ENCODE results near the gene PLAGL1. TPM values are rescaled to one million over a fixed set of nuclear protein-coding genes. Genes with fewer than 3 reads are reported as not detected.
A peak's percentile ranks its signal among the peaks of the same experiment; 100 is the strongest.
"Not testable (repeated sequence)": the region's sequence is repeated elsewhere in the genome, so short reads cannot be mapped to it uniquely, and the experiment has no call there.

Gene PLAGL1
- total and polyA plus RNA-seq, 7 donors: 2.5 to 15.4 (median 3.3) TPM

DNA sequence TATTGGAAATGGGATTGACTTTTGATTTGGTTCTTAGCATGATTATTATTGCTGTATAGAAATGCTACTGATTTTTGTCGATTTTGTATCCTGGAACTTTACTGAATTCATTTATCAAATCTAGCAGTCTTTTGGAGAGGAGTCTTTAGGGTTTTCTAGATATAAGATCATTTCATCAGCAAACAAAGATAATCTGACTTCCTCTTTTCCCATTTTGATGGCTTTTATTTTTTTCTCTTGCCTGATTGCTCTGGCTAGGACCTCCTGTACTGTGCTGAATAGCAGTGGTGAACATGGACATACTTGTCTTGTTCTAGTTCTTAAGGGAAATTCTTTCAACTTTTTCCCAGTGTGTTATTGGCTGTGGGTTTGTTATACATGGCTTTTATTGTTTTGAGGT, 79.2 kb downstream of the PLAGL1 start:
- ATAC-seq (no peak), DNase-seq (no peak)
- Histone ChIP-seq H3K27me3 (ENCODE audit: insufficient read depth in 3 of 3, low read length in 2 of 3) (no peaks in the 10 kb centered on the region), H3K4me3 (no peak overlapping the region), H3K27ac (no peak overlapping the region), H3K4me1 (no peaks in the 10 kb centered on the region), H3K36me3 (ENCODE audit: insufficient read depth in 1 of 2, low read depth in 1 of 2) (no peaks in the 10 kb centered on the region), H3K9me3 (no peaks in the 10 kb centered on the region)
- WGBS, 3 donors: 93 to 97% (median 96%) methylated on average over 1 of the region's 1 CpG
- TF ChIP-seq, protein P1, sequence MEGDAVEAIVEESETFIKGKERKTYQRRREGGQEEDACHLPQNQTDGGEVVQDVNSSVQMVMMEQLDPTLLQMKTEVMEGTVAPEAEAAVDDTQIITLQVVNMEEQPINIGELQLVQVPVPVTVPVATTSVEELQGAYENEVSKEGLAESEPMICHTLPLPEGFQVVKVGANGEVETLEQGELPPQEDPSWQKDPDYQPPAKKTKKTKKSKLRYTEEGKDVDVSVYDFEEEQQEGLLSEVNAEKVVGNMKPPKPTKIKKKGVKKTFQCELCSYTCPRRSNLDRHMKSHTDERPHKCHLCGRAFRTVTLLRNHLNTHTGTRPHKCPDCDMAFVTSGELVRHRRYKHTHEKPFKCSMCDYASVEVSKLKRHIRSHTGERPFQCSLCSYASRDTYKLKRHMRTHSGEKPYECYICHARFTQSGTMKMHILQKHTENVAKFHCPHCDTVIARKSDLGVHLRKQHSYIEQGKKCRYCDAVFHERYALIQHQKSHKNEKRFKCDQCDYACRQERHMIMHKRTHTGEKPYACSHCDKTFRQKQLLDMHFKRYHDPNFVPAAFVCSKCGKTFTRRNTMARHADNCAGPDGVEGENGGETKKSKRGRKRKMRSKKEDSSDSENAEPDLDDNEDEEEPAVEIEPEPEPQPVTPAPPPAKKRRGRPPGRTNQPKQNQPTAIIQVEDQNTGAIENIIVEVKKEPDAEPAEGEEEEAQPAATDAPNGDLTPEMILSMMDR (IDR thresholded peaks at IDR 0.05): no peak
- intact Hi-C loops (cut with DNase I): no loop called here

DNA sequence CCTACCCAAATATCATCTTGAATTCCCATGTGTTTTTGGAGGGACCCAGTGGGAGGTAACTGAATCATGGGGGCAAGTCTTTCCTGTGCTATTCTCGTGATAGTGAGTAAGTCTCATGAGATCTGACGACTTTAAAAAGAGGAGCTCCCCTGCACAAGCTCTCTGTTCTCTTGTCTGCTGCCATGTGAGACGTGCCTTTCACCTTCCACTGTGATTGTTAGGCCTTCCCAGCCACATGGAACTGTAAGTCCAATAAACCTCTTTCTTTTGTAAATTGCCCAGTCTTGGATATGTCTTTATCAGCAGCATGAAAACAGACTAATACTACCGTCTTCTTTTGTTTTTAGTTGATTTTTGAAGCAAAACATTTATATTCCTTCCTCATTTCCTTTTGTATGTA, 91.0 kb downstream of the PLAGL1 start:
- H3K9me3 ChIP-seq; H3K27ac ChIP-seq; DNase-seq; H3K27me3 ChIP-seq (ENCODE audit: insufficient read depth in 3 of 3, low read length in 2 of 3); H3K36me3 ChIP-seq (ENCODE audit: insufficient read depth in 1 of 2, low read depth in 1 of 2); ATAC-seq; H3K4me1 ChIP-seq; H3K4me3 ChIP-seq; intact Hi-C loops (cut with DNase I): not testable (repeated sequence)
- 88 to 92% (median 88%) methylated on average over 4 of the region's 4 CpGs for WGBS, 3 donors

DNA sequence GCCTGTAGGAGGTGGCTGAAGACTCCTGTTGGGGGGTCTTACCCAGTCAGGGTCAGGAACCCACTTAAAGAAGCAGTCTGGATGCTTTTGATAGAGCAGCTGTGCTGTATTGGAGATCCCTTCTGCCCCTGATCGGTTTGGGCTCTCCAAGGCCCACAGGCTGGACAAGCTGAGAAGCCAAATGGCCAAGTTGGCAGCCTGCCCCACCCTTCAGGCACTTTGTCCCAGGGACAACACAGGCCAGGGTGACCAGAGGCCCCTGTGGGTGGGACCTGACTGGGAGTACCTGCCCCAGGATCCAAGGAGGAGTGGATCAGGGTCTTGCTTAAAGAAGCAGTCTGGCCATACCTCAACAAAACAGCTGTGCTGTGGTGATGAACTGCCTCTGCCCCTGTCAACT, 95.4 kb downstream of the PLAGL1 start:
- Histone ChIP-seq H3K4me3 (no peak overlapping the region), H3K9me3 (no peaks in the 10 kb centered on the region), H3K27ac (no peak overlapping the region), H3K36me3 (ENCODE audit: insufficient read depth in 1 of 2, low read depth in 1 of 2) (no peaks in the 10 kb centered on the region), H3K4me1 (no peaks in the 10 kb centered on the region), H3K27me3 (ENCODE audit: insufficient read depth in 3 of 3, low read length in 2 of 3) (no peaks in the 10 kb centered on the region)
- DNase-seq: no peak
- 12 to 58% (median 33%) methylated on average over 1 of the region's 1 CpG for whole genome bisulfite sequencing, 3 donors
- no peak for ATAC-seq
- intact Hi-C loops (cut with DNase I): no loop called here
- TF ChIP-seq, protein P1 (IDR thresholded peaks at IDR 0.05): no peak

DNA sequence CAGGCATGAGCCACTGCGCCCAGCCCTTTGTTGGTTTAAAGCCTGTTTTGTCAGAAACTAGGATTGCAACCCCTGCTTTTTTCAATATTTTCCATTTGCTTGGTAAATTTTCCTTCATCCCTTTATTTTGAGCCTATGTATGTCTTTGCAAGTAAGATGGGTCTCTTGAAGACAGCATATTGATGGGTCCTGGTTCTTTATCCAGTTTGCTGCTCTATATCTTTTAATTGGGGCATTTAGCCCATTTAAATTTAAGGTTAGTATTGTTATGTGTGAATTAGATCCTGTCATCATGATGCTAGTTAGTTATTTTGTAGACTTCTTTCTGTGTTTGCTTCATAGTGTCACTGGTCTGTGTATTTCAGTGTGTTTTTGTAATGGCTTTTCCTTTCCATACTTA, 97.0 kb downstream of the PLAGL1 start:
- 95 to 100% (median 95%) methylated on average over 1 of the region's 1 CpG for WGBS, 3 donors
- TF ChIP-seq, protein P1 (IDR thresholded peaks at IDR 0.05): no peak

DNA sequence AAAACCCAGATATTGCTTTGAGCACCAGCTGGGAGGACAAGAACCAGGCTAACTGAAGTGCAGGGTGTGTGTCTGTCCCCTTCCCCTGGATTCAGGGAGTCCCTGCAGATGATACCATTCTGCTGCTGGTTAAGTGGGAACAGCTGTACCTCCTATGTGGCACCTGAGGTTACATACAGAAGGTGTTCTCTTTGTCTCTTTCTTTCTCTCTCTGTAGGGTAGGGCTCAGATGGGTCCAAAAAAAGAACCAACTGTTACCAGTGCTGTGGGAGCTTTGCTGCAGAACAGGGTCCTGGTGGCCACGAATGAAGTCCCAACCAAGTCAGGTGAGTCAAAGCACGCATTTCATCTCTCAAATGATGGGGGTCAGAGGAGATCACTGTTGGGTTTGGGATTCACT, 105.2 kb downstream of the PLAGL1 start:
- no peak overlapping the region for H3K4me3 ChIP-seq
- DNase-seq (no peak), ATAC-seq (no peak)
- WGBS, 3 donors: 71 to 93% (median 77%) methylated on average over 2 of the region's 2 CpGs
- H3K36me3 ChIP-seq (ENCODE audit: insufficient read depth in 1 of 2, low read depth in 1 of 2): no peaks in the 10 kb centered on the region
- intact Hi-C loops (cut with DNase I): no loop called here
- TF ChIP-seq, protein P1 (IDR thresholded peaks at IDR 0.05): no peak
- no peaks in the 10 kb centered on the region for H3K27me3 ChIP-seq (ENCODE audit: insufficient read depth in 3 of 3, low read length in 2 of 3)
- no peaks in the 10 kb centered on the region for H3K9me3 ChIP-seq
- H3K27ac ChIP-seq: peak overlapping the region; percentile 15
- H3K4me1 ChIP-seq: no peaks in the 10 kb centered on the region

More for the DNA sequence above, 97.0 kb downstream of the PLAGL1 start:
- DNase-seq (no peak), ATAC-seq (no peak)
- no peaks in the 10 kb centered on the region for H3K36me3 ChIP-seq (ENCODE audit: insufficient read depth in 1 of 2, low read depth in 1 of 2)
- intact Hi-C loops (cut with DNase I): no loop called here
- H3K4me3 ChIP-seq: no peak overlapping the region
- no peaks in the 10 kb centered on the region for H3K27me3 ChIP-seq (ENCODE audit: insufficient read depth in 3 of 3, low read length in 2 of 3)
- no peaks in the 10 kb centered on the region for H3K4me1 ChIP-seq
- H3K27ac ChIP-seq: no peak overlapping the region
- no peaks in the 10 kb centered on the region for H3K9me3 ChIP-seq

All from psoas muscle (tissue), 8 donors.